Prostate gland (tissue), 2 donors: ENCODE measurements around the gene AGXT. TPM values are rescaled to one million over a fixed set of nuclear protein-coding genes. Genes with fewer than 3 reads are reported as not detected.

Experiments used
- DNase-seq: peaks from one replicate; pipeline ENCODE4 v3.0.0-alpha.2; 2019; ENCODE audit warnings: low spot score
- H3K27ac ChIP-seq, 2 donors: fragments of 200-600 bp; sonication (generic); 2 replicates each; pipeline ENCODE4 v1.5.1; 2017 to 2019
- H3K27me3 ChIP-seq: fragments of 200-600 bp; sonication (generic); replicated peaks from 2 replicates; pipeline ENCODE4 v1.5.1; 2019; ENCODE audit not compliant: insufficient read depth
- H3K36me3 ChIP-seq, 2 donors: fragments of 200-600 bp; sonication (generic); 1 replicate in 1 of 2; 2 replicates in 1 of 2; pipeline versions ENCODE4 v1.5.1 to v1.8.1; 2017 to 2019
- H3K4me1 ChIP-seq: fragments of 200-600 bp; sonication (generic); replicated peaks from 2 replicates; pipeline ENCODE4 v1.5.1; 2019
- H3K4me3 ChIP-seq, 2 donors: fragments of 200-600 bp; sonication (generic); 2 replicates each; pipeline ENCODE4 v1.5.1; 2017 to 2019
- H3K9me3 ChIP-seq: fragments of 200-600 bp; sonication (generic); 2 replicates; pipeline ENCODE4 v1.5.1; 2017
- CTCF ChIP-seq, 4 experiments: fragments of 200-600 bp in 2 of 4; fragments of 450-650 bp in 2 of 4; sonication (generic) in 2 of 4; IDR thresholded peaks; 1 replicate in 3 of 4; 2 replicates in 1 of 4; pipeline ENCODE4 v1.5.1; 2016 to 2019; ENCODE audit warnings: antibody characterized with exemption in 4 of 4, mild to moderate bottlenecking in 2 of 4, moderate library complexity in 2 of 4
- POLR2A ChIP-seq: fragments of 450-650 bp; IDR thresholded peaks from one replicate; pipeline ENCODE4 v1.6.1; 2016; ENCODE audit warnings: antibody characterized with exemption, mild to moderate bottlenecking
- POLR2AphosphoS5 ChIP-seq: sonication (generic); formaldehyde crosslinking; IDR thresholded peaks from one replicate; pipeline ENCODE4 v1.6.1; 2017; ENCODE audit warnings: antibody characterized with exemption
- WGBS: methylation state at CpG from one replicate; pipeline ENCODE4 v1.1.5; 2018; 5-methylcytosine and 5-hydroxymethylcytosine counted together
- intact Hi-C: fragments of 100-400 bp; cut with DNase I; formaldehyde crosslinking; loops from one replicate; pipeline ENCODE4 v1.14.2; 2022
- total RNA-seq, 2 donors: library from RNA; depleted of rRNA; stranded (reverse); fragments of >200 nt; gene quantifications; one replicate each; pipeline ENCODE4 v1.1.0, GENCODE V29; 2016

AGXT gene
- total RNA-seq, 2 donors from 2014 or later, result not detected

- no peaks in the 10 kb centered on the region for H3K4me1 ChIP-seq
- H3K36me3 ChIP-seq, result no peaks in the 10 kb centered on the region
- intact Hi-C loops, result no loop called here
- no peak for DNase-seq
- H3K4me3 ChIP-seq, result no peak overlapping the region
- H3K27me3 ChIP-seq, result no peaks in the 10 kb centered on the region
- no peak for TF ChIP-seq CTCF (IDR thresholded peaks at IDR 0.05)
- no peak for TF ChIP-seq POLR2A
- TF ChIP-seq POLR2AphosphoS5, result no peak
- WGBS, result 30% methylated on average over 1 of the region's 1 CpG
- H3K27ac ChIP-seq, result no peak overlapping the region
- no peaks in the 10 kb centered on the region for H3K9me3 ChIP-seq
Observed at GRCh38 chr2:240885566-240885965, 16.9 kb downstream of the AGXT start.

DNA sequence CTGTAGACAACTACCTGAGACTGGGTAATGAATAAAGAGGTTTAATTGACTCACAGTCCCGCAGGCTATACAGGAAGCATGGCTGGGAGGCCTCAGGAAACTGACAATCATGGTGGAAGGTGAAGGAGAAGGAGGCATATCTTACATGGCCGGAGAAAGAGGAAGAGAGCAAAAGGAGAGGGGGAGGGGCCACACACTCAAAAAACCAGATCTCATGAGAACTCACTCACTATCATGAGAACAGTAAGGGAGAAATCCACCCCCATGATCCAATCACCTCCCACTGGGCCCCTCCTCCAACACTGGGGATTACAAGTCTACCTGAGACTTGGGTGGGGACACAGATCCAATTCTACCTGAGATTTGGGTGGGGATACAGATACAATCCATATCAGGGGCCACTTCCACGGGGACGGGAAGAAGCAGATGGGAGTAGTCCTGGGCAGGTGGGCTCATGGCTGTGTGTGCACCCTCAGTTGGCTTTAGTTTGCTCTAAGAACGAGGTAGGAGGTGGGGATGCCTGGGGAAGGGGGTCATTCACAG lies 17.5 kb downstream of the AGXT start:
- H3K4me3 ChIP-seq, result no peak overlapping the region
- H3K27ac ChIP-seq, result no peak overlapping the region
- intact Hi-C loops, result no loop called here
- no peak for DNase-seq
- no peaks in the 10 kb centered on the region for H3K9me3 ChIP-seq
- H3K36me3 ChIP-seq, result no peaks in the 10 kb centered on the region
- TF ChIP-seq CTCF (IDR thresholded peaks at IDR 0.05) (no peak), POLR2A (no peak), POLR2AphosphoS5 (no peak)
- no peaks in the 10 kb centered on the region for H3K4me1 ChIP-seq
- H3K27me3 ChIP-seq, result no peaks in the 10 kb centered on the region
- whole genome bisulfite sequencing, result 82% methylated on average over 5 of the region's 5 CpGs

- TF ChIP-seq POLR2A (no peak), CTCF (IDR thresholded peaks at IDR 0.05) (no peak), POLR2AphosphoS5 (no peak)
- WGBS, result 76% methylated on average over 18 of the region's 18 CpGs
- no peak overlapping the region for H3K27ac ChIP-seq
- H3K4me1 ChIP-seq, result no peaks in the 10 kb centered on the region
- H3K27me3 ChIP-seq, result no peaks in the 10 kb centered on the region
- no peaks in the 10 kb centered on the region for H3K9me3 ChIP-seq
- intact Hi-C loops, result no loop called here
- H3K36me3 ChIP-seq, result no peaks in the 10 kb centered on the region
- DNase-seq, result no peak
- H3K4me3 ChIP-seq, result no peak overlapping the region
Observed at GRCh38 chr2:240886678-240887609, 18.3 kb downstream of the AGXT start.

DNA sequence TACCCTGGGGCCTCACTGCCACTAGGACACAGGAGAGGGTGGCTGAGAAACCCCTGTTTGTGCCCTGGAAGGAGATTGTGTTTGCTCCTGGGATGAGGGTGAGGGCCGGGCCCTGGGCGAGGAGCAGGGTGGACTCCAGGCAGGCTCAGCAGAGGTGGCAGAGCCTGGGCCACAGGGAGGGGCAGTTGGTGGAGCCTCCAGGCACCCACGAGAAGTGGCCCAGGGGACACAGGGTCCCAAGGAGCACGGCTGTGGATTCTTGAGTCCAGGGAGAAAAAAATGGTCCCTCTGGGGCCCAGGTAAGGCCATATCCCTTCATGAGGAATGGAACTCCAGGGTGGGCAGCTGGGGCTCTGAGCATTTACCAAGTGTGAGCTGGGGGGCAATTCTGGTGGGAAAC lies 19.0 kb downstream of the AGXT start:
- H3K4me3 ChIP-seq, result no peak overlapping the region
- intact Hi-C loops, result no loop called here
- no peak overlapping the region for H3K27ac ChIP-seq
- no peaks in the 10 kb centered on the region for H3K27me3 ChIP-seq
- no peak for DNase-seq
- no peaks in the 10 kb centered on the region for H3K9me3 ChIP-seq
- no peak for TF ChIP-seq POLR2AphosphoS5
- no peak for TF ChIP-seq CTCF (IDR thresholded peaks at IDR 0.05)
- TF ChIP-seq POLR2A, result no peak
- H3K4me1 ChIP-seq, result no peaks in the 10 kb centered on the region
- H3K36me3 ChIP-seq, result no peaks in the 10 kb centered on the region
- 95% methylated on average over 4 of the region's 4 CpGs for WGBS
